ENCODE data around the gene YWHAB. TPM values are rescaled to one million over a fixed set of nuclear protein-coding genes. Genes with fewer than 3 reads are reported as not detected.

Gene YWHAB
- total RNA-seq, 1 experiment from 2014 or later = 118 TPM

GRCh38 chr20:44894959-44895358 lies 9.5 kb downstream of the YWHAB start:
- no TSS peak for BruUV-seq (replicated peaks)
- Histone ChIP-seq H4K20me1 (ENCODE audit: low read length) (peaks cover 87% of the 10 kb centered on the region), H3K9me2 (replicated peaks; ENCODE audit: low read length) (no peaks in the 10 kb centered on the region), H3K79me2 (ENCODE audit: low read length) (peaks cover 100% of the 10 kb centered on the region), H3F3A (ENCODE audit: low read length, unreplicated experiment) (no peaks in the 10 kb centered on the region), H3K9ac (ENCODE audit: low read length) (no peak overlapping the region), H2AFZ (ENCODE audit: low read length) (no peak overlapping the region), H3K4me3 (ENCODE audit: low read length) (no peak overlapping the region), H3K9me3 (ENCODE audit: low read length) (no peaks in the 10 kb centered on the region), H3K4me1 (ENCODE audit: insufficient read depth, low read length) (no peaks in the 10 kb centered on the region), H3K36me3 (ENCODE audit: low read depth, low read length) (peaks cover 22% of the 10 kb centered on the region), H3K4me2 (ENCODE audit: low read length) (no peak overlapping the region), H3K27me3 (ENCODE audit: low read length) (no peaks in the 10 kb centered on the region), H3K27ac (ENCODE audit: low read length) (no peak overlapping the region)
- DNase-seq (no peak), ATAC-seq (no peak)
- POLR2A ChIA-PET (ENCODE audit: unreplicated experiment) = no interaction called here
- no peak for TF ChIP-seq CTCF (conservative IDR thresholded peaks at IDR 0.05; ENCODE audit: low read depth, low read length)
- CTCF ChIA-PET = no interaction called here
- intact Hi-C loops (cut with micrococcal nuclease) = no loop called here

- H3F3A ChIP-seq (ENCODE audit: low read length, unreplicated experiment) = no peaks in the 10 kb centered on the region
- TF ChIP-seq EZH2 (IDR thresholded peaks at IDR 0.05; ENCODE audit: low read length, unreplicated experiment) = no peak
- no peak for TF ChIP-seq EZH2phosphoT487 (IDR thresholded peaks at IDR 0.05; ENCODE audit: borderline replicate concordance, low read length)
- TF ChIP-seq CTCF (conservative IDR thresholded peaks at IDR 0.05; ENCODE audit: low read depth, low read length) = no peak
- no peaks in the 10 kb centered on the region for H3K9me2 ChIP-seq (replicated peaks; ENCODE audit: low read length)
- peaks cover 90% of the 10 kb centered on the region for H4K20me1 ChIP-seq (ENCODE audit: low read length)
- no peak for DNase-seq
- CTCF ChIA-PET = no interaction called here
- no peak overlapping the region for H3K9ac ChIP-seq (ENCODE audit: low read length)
- H3K27me3 ChIP-seq (ENCODE audit: low read length) = no peaks in the 10 kb centered on the region
- no peak overlapping the region for H3K27ac ChIP-seq (ENCODE audit: low read length)
- H2AFZ ChIP-seq (ENCODE audit: low read length) = no peak overlapping the region
- H3K4me2 ChIP-seq (ENCODE audit: low read length) = no peak overlapping the region
- peaks cover 33% of the 10 kb centered on the region for H3K36me3 ChIP-seq (ENCODE audit: low read depth, low read length)
- no peak overlapping the region for H3K4me3 ChIP-seq (ENCODE audit: low read length)
- no peaks in the 10 kb centered on the region for H3K4me1 ChIP-seq (ENCODE audit: insufficient read depth, low read length)
- intact Hi-C loops (cut with micrococcal nuclease) = no loop called here
- ATAC-seq = no peak
- H3K79me2 ChIP-seq (ENCODE audit: low read length) = peaks cover 100% of the 10 kb centered on the region
- no peaks in the 10 kb centered on the region for H3K9me3 ChIP-seq (ENCODE audit: low read length)
- POLR2A ChIA-PET (ENCODE audit: unreplicated experiment) = interaction anchor here (1.0 kb wide), 1 partner anchor 9 kb away, joined by 4 read pairs; no protein-coding TSS in a partner anchor
- no TSS peak for BruUV-seq (replicated peaks)
These were observed 11.1 kb downstream of the YWHAB start for GRCh38 chr20:44896583-44896982.

GRCh38 chr20:44897133-44897532 lies 11.6 kb downstream of the YWHAB start:
- ChIA-PET CTCF (no interaction called here), POLR2A (ENCODE audit: unreplicated experiment) (interaction anchor here (1.0 kb wide), 1 partner anchor 9 kb away, joined by 4 read pairs; no protein-coding TSS in a partner anchor)
- Histone ChIP-seq H3K4me2 (ENCODE audit: low read length) (no peak overlapping the region), H3K36me3 (ENCODE audit: low read depth, low read length) (peaks cover 36% of the 10 kb centered on the region), H3K27me3 (ENCODE audit: low read length) (no peaks in the 10 kb centered on the region), H3K27ac (ENCODE audit: low read length) (no peak overlapping the region), H3K9ac (ENCODE audit: low read length) (no peak overlapping the region), H3K9me2 (replicated peaks; ENCODE audit: low read length) (no peaks in the 10 kb centered on the region), H3F3A (ENCODE audit: low read length, unreplicated experiment) (no peaks in the 10 kb centered on the region), H4K20me1 (ENCODE audit: low read length) (peaks cover 89% of the 10 kb centered on the region), H3K9me3 (ENCODE audit: low read length) (no peaks in the 10 kb centered on the region), H3K4me1 (ENCODE audit: insufficient read depth, low read length) (no peaks in the 10 kb centered on the region), H3K79me2 (ENCODE audit: low read length) (peaks cover 100% of the 10 kb centered on the region), H3K4me3 (ENCODE audit: low read length) (no peak overlapping the region), H2AFZ (ENCODE audit: low read length) (no peak overlapping the region)
- DNase-seq (no peak), ATAC-seq (no peak)
- TF ChIP-seq CTCF (conservative IDR thresholded peaks at IDR 0.05; ENCODE audit: low read depth, low read length) (no peak), EZH2 (IDR thresholded peaks at IDR 0.05; ENCODE audit: low read length, unreplicated experiment) (no peak), EZH2phosphoT487 (IDR thresholded peaks at IDR 0.05; ENCODE audit: borderline replicate concordance, low read length) (no peak)
- intact Hi-C loops (cut with micrococcal nuclease) = no loop called here
- no TSS peak for BruUV-seq (replicated peaks)
